GM19025 (cell line): ENCODE results near the gene SH3GL3.

Source experiments
- ATAC-seq: cut with Tn5 transposase; IDR thresholded peaks from one replicate; pipeline ENCODE4 v1.9.1; 2021; ENCODE audit warnings: mild to moderate bottlenecking, low read depth, moderate library complexity; ENCODE audit not compliant: unreplicated experiment

The SH3GL3 gene

DNA sequence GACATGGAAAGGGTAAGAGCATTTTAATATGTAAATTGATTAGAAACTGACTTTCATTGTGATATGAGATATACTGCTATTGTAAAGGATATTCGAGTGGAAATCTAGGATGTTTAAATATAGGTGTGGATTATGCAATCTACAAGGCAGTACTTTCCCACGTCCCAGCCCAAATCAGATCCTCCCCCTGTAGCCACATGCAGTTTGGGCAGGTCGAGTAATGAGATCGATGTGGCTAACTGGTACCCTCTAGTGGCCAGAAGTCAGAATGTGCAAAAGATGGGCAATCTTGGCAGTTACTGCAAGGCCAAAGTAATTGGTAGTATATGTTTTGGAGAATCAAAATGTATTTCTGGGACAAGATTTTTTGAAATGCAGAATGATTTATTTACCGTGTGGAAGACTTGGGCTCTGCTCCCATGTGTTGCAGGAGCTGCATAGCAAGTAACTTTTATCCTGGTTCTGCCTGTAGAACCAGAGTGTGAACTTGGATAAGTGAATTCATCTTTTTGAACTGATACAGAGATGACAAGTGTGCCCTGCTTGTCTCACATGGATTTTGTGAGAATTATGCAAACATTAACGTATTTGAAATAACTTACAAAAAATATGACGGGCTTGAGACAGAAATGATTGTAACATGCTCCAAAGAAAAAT is 112.3 kb downstream of the SH3GL3 start:
- ATAC-seq: no peak

DNA sequence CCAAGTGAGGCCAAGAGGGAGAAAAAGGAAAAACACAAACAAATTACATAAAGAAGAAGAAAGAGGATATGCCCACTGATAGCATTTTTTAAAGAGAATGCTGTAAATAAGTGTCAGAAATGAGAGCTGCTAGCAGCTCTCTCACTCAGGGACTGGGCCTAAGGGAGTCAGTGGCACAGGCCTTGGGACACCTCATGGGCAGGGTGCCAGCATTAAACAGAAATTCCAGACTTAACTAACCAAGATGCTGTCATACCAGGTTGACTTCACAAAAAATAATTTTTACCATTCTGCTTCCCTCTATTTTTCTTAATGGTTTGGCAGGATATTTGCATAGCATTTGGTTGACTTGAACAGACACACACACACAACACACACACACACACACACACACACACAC is 114.5 kb downstream of the SH3GL3 start:
- no peak for ATAC-seq

DNA sequence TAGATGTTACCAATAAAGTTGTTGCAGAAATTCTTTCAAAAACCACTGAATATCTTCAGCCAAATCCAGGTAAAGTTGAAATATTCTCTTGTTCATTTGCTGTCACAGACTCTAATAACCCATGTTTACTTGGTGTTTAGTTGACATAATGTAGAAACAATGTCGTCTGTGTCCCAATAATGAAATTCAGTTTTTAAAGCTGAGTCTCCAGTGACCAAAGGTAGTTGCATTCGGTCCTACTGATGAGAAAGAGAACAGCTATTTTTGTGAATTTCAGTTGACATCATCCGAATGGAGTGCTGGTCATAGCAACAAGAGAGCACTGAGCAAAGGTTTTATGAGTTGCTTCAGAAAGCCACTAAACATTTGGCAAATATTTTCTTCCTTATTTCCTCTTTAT is 118.0 kb downstream of the SH3GL3 start:
- no peak for ATAC-seq

DNA sequence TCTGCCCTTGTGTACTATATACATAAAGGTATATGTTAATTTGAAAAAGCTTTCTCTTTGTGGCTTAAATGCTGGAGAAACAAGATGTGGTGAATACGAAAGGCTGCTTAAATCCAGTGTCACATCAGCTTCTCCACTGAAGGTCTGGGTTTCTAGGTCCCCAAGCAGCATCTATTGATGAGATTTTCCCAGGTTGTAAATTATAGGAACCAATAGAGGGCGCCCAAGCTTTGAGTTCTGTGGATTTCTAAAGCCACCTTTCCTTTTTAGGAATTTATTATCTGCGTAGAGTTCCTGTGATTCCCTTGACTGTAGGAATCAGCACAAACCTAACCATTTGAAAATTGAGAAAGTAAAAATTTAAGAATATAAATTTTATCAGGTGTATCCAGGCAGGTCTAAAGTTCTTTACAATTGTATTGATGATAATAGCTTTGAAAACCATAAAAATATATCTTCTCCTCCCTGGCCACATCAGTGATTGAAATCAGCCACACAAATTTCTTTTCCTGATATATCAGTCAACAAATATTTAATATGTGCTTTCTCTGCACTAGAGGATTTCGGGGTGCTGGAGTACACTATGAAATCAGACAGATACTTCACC is 118.5 kb downstream of the SH3GL3 start:
- ATAC-seq: no peak

DNA sequence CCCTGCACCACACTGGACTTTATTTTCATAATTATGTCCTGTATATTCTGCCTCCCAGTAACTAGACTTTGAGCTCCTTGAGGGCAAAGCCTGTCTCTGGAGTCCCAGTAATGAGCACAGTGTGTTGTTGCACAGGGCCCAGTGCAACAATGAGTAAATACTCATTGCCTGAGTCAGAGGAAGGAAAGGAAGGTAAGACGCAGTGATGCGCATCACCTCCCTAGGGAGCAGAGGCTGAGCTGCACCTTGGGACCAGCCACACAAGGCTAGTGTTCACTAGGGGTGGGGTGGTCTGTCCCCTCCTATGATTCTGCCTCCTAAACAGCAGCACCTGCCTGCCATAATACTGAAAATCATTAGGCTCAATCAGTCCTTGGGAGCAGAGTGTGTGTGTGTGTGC is 120.2 kb downstream of the SH3GL3 start:
- no peak for ATAC-seq

DNA sequence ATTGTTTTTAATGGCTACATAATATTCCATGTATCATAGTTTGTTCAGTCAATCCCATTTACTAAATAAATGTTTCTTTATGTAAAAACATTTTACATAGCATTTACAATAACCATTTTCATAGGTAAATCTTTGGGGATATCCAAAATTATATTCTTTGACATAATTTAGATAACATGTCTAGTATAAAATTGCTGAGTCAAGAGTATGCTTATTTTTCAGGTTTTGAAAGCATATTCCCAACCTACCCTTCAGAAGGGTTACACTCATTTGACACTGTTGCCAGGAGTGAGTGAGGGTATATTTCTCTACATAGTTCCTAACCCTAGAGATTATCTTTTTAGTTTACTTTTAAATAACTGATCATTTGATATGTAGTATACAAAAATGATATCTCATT is 122.2 kb downstream of the SH3GL3 start:
- no peak for ATAC-seq

DNA sequence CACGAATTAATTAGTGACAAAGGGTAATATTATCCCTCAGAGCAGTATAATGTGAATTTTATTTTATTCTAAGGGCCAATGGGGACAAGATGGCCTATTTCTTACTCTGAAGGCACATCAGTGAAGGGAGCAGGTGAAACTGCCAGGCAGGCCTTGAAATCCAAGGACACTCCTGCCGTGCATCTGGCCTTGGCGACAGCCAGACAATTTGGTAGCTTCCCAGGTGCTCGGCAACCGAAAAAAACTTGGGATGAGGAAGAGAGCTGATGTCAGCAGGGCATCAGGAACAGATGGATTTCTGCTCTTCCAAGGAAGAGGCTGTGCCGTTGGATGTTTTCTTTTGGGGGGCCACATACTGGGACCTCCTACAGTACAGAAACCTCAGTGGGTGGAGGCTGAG is 123.6 kb downstream of the SH3GL3 start:
- no peak for ATAC-seq

DNA sequence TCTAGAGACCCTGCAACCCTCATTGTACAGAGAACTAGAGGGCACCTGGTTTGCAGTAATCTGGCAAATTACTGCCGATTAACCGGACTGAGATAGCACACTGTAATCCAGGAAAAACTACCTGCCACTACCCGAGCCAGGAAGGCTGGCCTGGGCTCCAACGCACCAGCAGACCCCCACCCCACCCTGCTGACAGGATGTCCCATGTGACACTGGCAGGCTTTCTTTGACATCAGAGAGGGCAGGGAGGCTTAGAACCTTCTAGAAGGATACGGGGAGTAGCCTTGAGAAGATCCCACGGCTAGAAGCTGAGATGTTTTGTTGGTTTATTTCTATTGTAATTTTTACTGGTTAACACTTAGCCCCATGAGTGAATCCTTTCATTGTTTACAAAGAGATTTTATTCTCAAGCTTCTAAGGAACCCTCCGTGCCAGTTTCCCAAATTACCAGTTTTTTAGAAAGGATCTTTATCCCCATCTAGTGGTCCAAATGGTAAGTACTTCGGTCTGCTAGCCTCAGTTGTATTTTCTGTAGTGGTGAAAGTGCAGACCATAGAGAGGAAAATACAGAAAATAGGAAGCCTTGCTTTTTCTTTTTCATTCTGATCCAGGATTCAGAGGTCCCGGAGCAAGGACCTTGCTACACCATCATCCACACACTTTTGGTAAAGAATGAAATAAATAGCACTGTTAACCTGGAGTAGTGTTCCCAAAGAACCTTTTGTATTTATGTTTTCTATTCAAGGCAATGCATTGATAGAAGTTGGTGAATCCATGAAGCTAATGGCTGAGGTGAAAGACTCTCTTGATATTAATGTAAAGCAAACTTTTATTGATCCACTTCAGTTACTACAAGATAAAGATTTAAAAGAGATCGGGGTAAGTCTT is 124.9 kb downstream of the SH3GL3 start:
- ATAC-seq: no peak

DNA sequence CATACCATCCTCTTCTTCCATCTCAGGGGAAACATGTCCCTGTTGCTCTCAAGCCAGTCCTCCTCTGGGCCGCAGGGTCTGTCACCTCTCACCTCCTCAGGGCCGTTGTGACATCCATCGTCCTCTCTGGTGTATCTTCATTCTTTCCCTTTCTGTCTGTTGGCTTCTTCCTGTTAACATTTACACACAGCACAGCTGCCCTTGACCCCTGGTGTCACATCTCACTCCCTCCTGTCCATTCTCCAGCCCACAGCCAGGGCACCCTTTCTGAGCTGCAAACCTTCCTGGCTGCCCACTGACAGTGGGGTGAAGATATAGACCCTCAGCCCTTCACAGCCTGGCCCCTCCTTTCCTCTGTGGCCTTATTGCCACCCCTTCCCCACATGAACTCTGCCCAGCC is 127.2 kb downstream of the SH3GL3 start:
- no peak for ATAC-seq

DNA sequence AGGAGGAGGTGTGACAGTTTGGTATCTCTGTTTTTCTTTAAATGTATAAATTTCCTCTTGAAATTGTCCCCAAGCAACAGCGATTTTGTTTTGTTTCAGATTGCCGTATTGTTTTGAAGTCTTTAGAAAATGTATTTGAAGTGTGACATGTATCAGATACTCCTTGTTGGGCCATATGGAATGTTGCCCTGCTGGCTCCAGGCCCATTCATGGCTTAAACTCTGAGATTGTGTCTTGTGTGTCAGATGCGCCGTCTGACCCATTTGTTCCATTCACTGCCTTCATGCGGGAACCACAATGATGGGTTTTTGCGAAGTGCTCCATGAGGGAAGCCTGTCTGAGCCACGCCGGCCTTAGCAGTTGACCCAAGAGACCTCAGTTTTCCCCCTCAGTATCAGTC is 131.6 kb downstream of the SH3GL3 start:
- no peak for ATAC-seq

DNA sequence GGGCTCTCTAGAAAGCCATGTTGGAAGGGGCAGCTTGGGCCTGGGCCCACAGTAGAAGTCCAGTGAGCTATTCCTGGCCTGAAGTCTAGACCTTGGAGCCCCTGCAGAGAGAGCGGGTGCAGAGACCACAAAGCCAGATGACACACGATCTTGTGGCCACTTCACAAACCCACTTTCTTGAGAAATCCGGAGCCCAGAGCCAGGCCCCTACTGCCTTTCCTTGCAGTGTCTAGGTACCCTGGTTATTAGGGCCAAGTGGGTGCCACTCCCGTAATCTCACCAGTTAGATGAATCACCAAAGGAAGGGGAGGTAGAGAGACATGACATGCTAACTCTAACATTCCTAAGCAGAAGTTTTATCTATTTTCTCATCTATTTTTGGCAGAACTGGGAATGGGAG is 134.2 kb downstream of the SH3GL3 start:
- no peak for ATAC-seq

DNA sequence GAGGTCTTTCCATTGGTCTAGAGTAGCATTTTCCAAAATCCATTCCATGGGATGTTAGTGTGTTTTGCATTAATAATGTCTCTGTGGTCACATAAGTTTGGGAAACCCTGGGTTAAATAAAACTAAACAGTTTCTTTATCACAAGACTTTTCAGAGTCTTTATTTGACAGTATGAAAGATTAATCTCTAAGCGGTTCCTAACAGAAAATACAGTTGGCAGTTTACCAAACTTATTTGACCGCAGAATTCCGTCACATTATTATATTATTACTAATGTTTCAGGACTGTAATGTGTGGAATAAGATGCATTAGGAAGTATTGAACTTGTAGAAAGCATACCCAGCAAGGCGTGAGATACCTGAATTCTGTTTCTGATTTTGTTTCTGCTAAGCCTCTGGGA is 135.2 kb downstream of the SH3GL3 start:
- ATAC-seq: no peak

DNA sequence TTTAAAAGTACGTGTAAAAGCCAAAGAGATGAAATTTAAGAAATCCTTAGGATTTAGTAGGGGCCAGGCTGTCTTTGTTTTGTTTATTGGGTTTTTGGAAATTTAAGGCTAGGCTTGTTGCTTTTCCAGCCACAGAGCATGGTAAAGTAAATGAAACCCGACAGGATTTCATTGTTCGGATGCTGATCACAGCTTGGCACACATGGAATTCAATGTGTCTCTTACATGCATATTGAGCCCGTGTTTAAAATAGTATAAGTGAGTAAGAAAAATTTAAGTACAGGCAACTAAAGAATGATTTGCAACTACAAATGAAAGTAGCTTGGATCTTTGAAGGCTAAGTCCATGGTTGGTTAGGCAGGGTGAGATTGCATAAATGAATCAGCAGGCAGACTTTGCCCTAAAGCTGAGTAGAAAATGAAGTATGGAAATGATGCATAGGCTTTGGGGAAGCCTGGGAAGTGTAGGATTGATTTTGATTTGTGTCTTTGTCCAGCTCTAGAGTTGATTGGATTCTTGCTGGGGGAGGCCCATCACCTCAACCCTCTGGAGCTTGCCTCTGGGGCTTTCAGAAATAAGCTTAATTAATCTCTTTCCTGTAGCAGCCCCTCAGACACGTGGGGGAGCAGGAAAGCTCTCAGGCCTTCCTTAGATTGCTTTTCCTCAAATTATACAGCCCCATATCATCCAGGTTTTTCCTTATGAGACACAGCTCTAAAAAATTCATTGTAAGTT is 138.6 kb downstream of the SH3GL3 start:
- ATAC-seq: no peak

DNA sequence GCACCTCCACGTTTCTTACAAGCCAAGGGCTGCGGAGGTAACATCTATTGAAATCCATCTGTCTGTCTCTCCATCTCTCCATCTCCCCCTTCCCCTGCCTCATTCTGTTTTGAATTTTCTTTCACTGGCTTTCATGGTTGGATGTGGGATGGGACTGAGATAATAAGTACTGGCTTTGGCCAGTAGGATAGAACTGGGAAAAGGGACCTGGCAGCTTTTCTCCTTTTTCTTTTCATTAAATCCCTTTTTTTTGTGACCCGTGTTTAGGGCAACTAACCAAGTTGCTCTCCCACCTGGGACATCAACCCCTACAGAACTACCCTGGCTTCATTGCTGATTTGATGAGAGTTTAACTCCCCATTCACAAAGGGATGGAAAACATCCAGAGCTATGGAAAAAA is 139.9 kb downstream of the SH3GL3 start:
- no peak for ATAC-seq

DNA sequence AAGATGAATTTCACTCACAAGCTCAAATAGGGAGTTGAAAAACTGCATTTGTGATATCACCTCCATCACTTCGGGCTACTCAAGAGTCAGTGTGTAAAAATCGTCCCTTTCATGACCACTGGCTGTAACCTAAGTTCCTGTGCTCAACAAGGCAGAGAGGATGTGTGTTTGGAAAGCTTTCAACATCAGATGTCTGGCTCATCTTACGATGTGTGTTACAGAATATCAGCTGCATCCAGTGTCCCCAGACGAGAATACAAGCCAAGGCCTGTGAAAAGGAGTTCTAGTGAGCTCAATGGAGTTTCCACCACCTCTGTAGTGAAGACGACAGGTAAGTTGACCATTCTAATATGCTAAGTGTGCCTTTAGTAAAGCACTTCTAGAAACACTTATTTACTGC is 141.3 kb downstream of the SH3GL3 start:
- ATAC-seq: no peak

DNA sequence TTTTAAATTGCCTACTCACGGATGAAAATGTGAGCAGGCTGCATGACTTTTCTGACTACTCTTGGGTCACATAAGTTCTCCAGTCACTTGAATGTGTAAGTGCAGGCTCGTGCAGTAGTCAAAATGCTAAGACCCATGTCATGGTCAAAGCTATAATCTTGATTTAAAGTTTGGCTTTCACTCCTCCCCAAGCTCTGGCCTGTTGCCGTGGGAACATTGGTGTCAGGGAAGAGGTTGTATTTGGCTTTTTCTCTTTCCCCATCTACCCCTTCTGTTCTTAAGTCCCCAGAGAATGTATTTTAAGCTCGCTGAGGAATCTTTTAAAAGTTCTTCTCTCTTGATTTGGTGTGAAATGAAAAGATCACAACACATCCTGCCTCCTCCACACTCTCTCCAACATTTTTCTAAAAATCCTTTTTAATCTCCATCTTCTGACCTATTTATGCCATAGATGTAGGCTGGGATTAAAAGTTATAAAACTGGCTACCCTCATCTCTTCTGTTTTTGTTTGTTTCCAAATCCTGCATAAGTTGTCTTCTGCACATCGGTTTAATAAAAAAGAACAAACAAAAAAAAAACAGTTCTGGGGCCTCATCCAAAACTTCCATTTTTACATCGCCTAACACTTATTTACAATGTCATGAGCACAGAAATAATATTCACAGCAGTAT is 145.4 kb downstream of the SH3GL3 start:
- no peak for ATAC-seq

DNA sequence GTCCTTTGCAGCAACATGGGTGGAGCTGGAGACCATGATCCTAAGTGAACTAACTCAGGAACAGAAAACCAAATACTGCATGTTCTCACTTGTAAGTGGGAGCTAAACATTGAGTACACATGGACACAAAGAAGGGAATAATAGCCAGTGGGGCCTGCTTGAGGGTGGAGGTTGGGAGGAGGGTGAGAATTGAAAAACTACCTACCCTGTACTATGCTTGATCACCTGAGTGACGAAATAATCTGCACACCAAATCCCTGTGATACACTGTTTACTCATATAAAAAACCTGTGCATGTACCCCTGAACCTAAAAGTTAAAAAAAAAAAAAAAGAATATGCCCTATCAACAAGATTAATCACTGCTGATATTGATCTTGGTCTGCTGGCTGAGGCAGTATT is 148.1 kb downstream of the SH3GL3 start:
- ATAC-seq: no peak

DNA sequence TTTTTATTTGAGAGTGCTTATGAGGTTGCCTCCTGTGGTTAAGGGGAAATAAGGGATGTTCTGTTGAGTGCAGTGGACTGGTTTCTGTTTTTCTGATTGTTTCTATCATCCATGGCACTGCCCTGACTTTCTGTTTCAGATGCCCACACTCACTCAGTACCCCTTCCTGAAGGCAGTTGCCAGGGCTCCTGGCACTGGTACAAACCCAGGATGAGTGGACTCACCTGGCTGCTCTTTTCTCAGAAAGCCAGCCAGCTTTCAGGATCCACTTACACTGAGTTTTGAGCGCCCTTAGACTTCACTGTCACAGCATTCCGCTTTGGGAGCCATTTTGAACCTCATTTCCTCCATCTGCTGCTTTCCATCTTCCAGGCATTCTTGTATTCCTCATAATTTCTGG is 150.9 kb downstream of the SH3GL3 start:
- ATAC-seq: no peak

DNA sequence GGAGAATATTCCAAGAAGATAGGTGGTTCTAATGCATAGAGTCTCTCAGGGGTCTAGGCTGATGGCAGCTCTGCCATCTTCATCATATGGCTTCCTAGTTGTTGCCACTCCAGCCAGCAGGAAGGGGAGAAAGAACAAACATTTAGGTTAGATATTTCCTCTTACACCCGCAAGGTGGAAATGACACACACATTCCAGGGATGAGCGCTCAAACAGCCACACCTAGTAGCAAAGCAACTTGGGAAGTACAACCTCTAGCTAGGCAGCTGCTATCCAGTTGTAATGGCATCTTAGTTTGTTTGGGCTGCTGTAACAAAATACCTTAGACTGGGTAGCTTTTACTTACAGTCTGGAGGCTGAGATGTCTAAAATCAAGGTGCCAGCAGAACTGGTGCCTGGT is 154.9 kb downstream of the SH3GL3 start:
- ATAC-seq: no peak

DNA sequence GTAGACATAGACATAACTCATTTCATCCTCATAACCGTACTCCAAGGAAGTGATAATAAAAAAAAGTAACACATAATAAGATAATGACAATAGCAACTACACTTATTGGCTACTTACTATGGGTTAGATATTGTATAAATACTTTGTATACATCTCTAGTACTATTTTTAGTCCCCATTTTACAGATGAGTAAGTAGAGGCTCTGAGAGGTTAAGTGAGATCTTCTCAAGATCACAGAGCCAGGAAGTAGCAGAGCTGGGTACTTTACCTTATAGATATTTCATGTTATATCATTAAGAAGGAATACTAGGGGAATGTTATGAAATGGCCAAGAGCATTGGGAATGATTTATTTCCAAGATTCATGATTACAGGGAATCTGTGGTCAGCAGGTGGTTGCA is 157.4 kb downstream of the SH3GL3 start:
- ATAC-seq: no peak
